ENCODE measurements around the gene DOHH.

GRCh38 chr19:3515891-3516422 lies 15.5 kb upstream of the DOHH start:
- TF ChIP-seq CTCF (IDR thresholded peaks at IDR 0.05) = no peak
- no peak for TF ChIP-seq POLR2AphosphoS5 (IDR thresholded peaks at IDR 0.05; ENCODE audit: low read depth, low read length)
- TF ChIP-seq REST (IDR thresholded peaks at IDR 0.05; ENCODE audit: insufficient read depth in 1 of 2, low read depth in 2 of 2, low read length in 1 of 2) = no peak

All from Panc1 (cell line).